HG03108 (cell line): ENCODE data around the gene TMEM213.

Experiments
- ATAC-seq: cut with Tn5 transposase; IDR thresholded peaks from one replicate; pipeline ENCODE4 v1.9.1; 2021; ENCODE audit warnings: moderate library complexity; ENCODE audit not compliant: unreplicated experiment

Gene TMEM213

DNA sequence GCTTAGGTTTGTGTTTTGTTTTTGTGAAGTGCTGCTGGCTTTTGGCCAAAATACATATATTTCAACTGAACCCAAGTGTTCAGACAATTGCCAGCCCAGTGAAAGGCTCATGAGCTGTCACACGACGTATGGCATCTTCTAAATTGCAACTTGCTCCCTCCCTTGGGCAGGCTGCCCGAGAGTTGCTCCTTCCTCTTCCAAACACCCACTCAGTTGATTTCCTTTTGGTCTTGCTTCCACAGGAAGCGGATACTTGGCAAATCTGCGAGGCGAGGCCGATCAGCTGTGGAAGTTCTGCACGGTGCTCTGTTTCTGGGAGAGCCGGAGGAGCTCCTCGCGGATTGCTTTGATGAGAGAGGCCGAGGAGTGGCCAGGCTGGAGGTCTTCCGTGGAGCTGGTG, 39.8 kb downstream of the TMEM213 start:
- no peak for ATAC-seq

DNA sequence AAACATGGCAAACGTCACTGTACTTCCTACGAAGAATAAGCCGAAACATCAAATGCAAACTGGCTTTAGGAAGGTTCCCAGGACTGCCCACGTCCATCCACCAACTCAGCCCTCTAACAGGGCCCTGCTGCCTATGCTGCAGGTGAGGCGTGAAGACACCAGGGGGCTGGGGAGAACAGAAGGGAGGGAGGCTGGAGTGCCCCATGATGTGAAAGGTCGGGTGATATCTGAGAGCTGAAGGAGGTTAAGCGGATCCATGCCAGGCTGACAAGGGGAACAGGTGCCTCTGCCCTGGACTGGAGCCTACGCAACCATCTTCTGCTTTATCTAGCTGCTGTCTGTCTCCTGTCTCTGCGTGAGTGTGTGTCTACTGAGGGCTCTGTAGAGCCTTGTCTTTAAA, 40.4 kb downstream of the TMEM213 start:
- no peak for ATAC-seq

DNA sequence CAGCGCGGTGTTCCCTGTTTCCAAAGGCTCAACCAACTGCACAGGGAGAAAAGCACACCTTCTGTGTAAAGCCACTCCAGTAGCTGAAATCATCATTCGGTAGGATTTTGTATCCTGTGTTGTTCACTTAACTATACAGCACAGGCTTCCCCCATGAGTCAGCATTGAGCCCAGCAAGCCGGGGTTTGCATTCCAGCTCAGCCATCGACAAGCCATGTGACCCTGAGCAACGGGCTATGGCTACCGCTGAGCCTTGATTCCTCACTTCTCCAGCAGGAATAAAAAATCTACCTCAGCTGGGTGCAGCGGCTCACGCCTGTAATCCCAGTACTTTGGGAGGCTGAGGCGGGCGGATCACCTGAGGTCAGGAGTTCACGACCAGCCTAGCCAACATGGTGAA, 44.3 kb downstream of the TMEM213 start:
- no peak for ATAC-seq

DNA sequence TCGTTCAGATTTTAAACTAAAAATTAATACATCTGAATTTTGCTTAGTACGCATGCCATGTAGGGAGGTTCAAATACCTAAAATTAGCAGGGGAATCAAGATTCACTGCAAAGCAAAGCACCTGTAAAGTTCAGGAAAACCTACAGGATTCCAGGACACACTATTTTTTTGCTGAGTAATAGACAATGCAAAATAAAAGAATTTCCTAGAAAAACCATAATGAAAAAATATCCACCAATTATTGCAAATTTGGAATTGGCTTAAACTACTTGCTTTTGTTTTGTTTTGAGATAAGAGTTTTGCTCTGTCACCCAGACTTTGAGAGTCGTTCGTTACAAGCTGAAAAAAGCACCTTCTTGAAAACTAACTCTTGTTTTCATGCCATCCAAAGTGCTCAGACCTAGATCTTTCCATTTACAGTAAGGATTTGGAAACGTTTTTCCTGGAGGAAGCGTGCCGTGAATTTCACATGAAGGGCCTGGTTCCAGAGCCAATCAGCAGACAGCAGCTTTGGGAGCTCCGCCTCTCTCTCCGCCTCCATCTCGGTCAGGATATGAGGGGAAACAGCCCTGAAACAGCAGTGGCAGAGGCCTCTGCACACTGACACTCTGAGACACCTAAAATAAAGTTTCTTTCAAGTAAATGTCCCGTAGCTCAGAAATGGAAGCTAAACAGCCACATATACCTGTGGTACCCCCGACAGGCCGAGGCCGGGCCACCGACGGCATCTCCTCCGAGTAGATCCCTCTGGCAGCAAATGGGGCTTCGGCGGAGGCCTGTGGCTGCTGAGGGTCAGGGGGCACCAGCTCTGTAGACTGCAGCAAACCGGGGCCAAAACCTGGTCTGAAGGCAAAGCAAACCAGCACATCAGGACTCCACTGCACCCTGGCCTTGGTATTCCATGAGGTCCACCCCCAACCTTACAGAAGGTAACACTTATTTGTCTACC, 46.1 kb downstream of the TMEM213 start:
- ATAC-seq = no peak

DNA sequence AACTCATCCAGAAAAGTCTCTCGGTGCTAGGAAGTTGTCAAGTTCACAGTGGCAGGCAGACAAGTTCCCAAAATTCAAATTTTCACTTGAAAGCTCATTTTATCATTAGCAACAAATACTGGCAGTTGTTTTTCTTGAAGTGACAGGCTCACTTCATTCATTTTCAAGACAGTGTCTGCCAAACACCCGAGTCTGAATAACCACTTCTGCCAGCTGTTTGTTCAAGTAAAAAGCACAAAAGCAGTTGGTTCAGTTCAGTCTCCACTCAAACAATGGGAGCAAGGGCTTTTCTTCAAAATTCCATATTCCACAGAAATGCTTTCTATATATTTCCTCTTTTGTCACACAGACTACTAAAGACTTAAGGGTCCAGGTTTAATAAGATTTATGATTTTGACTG, 47.9 kb downstream of the TMEM213 start:
- no peak for ATAC-seq

DNA sequence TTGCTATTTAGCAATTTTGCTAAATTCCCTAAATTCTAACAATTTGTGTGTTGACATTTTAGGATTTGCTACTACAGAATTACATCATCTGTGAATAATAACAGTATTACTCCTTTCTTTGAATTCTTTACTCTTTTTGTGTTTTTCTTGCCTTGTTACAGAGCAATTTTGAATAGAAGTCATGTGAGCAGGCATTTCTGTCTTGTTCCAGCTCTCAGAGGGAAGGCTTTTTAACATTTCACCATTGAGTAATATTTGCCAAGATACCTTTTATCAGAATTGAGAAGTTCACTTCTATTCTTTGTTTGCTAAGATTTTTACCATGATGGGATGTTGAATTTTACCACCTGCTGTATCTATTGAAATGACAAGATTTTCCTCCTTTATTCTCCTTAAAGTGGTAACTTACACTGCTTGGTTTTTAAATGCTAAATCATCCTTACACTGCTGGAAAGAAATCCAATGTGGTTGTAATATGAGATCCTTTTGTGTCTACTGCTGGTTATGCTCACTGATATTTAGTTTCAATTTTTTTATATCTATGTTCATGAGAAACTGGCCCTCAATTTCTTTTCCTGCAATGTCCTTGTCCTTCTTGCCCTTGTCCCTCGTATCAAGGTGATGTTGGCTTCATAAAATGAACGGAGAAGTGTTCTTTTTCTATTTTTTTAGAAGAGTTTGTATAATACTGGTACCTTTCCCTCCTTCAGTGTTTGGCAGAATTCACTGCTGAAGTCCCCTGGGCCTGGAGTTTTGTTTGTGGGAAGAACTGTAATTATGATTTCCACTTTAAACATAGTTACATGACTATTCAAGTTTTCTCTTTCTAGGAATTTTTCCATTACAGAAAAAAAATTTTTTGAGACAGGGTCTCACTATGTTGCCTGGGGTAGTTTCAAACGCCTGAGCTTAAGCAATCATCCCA, 50.5 kb downstream of the TMEM213 start:
- no peak for ATAC-seq

DNA sequence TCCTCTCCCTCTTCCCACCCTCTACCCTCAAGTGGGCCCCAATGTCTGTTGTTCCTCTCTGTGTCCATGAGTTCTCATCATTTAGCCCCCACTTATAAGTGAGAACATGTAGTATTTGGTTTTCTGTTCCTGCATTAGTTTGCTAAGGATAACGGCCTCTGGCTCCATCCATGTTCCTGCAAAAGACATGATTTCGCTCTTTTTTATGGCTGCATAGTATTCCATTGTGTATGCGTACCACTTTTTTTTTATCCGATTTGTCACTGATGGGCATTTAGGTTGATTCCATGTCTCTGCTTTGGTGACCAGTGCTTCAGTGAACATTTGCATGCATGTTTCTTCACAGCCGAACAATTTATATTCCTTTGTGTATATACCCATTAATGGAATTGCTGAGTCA, 51.9 kb downstream of the TMEM213 start:
- ATAC-seq = no peak

DNA sequence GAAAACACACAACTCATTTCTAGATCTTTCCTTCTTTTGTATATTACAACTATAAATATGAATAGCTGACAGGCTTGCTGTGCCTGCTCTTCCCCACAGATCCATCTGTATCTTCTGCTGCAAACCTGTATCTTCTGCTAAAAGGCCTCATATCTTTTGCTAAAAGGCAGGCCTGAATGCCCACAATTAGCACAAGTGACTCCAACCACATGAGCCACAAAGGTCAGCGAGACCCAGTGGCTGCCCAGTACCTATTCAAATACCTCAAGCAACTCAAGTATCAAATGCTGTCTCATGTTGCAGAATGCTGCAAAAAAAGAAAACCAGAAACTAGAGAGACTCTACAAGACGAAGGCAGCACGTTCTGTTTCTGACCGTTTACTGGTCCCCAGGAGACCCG, 54.7 kb downstream of the TMEM213 start:
- no peak for ATAC-seq

DNA sequence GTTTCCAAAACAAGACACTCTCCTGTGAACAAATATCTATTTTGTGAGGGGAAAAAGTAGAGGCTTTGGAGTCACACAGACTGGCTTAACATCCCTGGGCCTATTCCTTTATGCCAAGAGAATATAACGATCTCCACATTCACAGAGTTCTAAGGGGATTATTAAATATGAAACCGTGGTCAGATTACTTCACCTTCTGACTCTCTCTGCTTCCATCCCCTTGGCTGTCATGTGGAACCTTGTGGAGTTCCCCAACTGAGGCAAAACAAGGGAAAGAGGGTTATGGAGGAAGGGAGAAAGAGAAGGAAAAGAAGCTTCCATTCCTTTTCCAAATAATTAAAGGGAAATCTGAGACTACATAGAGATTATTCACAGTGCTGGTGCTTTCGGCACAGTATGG, 55.7 kb downstream of the TMEM213 start:
- ATAC-seq = no peak

DNA sequence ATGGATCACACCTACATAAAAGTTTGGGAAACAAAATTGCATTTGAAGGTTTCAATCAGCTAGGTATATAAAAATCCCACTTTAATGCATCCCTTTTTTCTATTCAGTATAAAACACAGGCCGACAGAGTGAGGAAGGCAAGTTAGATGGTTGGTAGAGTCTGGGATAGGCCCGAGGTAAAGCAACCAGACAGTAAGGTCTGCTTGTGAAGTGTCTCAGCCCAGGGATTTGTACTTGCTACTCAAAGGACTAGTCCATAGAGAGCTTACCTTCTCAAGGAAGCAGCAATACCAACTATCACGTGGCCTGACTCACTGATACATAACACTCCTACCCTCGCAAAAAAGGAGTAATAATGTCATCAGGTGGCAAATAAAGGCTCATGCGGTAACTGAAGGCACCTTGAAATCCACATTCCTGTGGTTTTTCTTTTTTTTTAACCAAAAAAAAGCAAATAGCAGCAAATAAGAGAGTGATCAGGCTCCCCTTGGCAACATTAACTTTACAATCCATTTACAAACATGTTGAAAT, 56.4 kb downstream of the TMEM213 start:
- ATAC-seq = no peak

DNA sequence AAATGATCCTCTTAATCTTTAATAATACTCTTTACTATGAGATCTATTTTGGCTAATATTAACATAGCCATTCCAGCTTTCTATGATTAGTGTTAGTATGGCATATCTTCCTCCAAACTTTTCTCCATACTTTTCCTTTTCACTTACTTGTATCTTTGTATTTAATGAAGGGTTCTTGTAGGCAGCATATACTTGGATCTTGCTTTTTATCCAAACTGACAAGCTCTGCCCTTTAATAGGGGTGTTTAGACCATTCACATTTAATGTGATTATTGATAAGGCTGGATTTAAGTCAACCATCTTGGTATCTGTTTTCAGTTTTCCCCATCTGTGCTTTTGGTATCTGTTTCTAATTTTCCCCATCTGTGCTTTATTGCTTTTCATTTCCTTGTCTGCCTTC, 59.9 kb downstream of the TMEM213 start:
- ATAC-seq = no peak

DNA sequence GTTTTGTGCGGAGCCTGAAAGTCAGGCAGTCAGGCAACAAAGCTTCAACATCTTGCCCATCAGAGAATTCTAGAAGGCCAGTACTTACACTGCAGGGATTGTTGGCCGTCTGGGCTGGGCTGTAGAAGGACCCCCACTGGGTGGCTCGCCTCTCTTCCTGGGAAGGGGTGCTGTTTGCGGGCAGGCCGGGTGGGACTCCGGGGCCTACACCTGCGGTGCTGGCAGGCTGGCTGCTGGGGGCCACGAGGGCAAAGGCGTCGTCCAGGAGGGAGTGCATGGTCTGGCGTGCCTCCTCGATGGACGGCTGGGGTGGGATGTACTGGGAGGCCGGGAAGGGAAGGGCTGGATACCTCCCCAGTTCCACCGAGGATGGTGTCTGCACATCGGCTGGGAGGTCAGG, 63.3 kb downstream of the TMEM213 start:
- ATAC-seq = no peak

DNA sequence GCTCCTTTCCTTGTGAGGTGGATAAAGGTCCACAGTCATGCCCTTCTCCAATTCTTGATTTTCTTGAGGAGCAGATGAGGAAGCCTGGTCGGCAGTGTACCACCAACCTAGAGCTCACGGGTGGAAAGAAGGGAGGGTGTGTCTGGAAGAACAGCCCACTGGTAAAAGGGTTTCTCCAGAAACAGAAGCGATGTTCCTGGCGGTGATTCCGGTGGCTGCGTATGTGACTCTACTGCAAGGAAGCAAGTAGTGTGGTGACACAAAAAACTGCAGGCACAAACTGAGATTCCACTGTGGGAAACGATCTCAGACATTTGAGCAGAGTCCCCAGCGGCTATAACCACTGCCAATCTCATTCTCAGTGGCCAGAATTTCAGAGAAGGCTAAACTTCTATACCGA, 66.1 kb downstream of the TMEM213 start:
- no peak for ATAC-seq

DNA sequence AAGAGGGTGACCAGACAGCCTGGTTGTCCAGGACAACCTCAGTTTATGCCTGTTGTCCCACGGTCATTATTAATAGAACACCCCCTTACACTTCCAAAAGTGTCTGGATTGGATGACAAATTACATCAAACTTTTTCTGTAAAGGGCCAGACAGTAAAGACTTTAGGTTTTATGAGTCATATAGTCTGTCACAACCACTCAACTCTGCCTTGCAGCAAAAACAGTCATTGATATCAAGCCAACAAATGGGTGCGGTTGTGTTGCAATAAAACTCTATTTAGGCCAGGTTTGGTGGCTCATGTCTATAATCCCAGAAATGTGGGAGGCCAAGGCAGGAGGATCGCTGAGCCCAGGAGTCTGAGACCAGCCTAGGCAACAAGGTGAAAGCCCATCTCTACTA, 66.9 kb downstream of the TMEM213 start:
- ATAC-seq = no peak

DNA sequence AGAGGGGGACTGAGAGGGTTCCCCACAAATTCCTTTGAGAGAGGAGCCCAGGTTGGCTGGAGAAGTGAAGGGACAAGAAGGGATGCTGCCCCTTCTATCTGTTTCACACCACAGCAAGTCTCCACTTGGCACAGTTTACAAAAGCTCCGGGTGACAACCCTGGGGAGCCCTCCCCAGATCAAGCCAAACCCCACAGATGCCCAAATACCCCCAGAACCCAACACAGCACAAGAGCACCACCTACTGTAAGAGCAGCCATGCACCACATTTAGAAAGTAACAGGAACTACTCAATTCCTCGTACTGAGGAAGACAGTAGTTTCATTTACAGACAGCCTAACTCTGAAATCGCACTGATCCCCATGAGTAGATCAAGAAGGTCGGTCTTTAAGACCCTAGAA, 68.0 kb downstream of the TMEM213 start:
- ATAC-seq = no peak

DNA sequence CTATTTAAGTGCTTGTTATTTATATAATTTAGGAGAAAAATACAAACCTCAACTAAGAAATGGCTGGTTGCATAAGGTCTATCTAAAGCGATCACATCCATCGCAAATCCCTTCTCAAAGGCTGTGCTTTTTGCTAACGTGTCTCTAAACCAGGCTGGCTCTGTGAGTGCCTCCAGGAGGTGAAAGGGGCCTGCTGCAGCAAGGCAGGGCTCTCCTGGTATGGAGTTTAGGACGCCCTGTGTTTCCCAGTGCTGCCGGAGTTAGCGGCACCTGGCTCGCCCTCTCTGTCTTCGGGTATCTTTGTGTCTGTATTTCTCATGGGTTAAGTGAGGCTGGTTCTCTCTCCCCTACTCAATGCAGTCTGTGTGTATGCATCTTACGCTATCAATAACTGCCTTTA, 68.6 kb downstream of the TMEM213 start:
- ATAC-seq = no peak

DNA sequence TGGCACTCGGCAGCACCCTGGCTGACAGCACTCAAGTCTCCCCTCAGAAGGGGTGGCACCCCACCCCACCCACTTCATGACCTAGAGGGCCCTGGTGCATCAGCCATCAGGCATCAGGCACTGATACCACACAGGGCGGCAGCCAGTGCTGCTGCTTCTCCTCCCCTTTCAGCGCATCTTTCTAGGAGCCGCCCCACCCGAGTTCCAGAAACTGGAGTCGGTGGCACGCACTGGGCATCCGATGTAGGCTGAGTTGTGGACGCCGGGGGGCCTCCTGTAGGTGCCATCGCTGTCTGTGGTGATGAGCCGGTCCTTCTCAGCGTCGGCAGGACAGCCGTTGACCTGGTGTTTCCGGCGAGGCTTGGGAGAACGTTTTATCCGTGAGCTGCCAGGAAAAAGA, 70.0 kb downstream of the TMEM213 start:
- no peak for ATAC-seq

DNA sequence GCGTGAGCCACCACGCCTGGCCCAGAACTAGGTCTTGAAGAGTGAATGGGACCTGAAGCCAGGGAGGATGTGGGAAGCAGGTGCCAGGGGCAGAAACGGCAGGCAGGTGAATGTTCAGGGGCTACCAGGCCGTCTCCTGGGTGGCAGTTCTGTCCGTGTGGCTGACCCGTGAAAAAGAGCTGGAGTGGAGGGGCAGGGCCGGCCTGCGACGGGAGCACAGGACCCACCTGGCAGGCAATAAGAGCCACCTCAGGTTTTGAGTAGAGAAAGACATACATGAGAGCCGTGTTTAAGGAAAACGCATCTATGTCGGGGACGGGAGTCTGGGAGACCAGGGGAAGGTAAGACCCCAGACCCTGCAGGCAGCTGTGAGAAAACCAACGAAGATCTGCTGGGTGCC, 70.9 kb downstream of the TMEM213 start:
- ATAC-seq = no peak

DNA sequence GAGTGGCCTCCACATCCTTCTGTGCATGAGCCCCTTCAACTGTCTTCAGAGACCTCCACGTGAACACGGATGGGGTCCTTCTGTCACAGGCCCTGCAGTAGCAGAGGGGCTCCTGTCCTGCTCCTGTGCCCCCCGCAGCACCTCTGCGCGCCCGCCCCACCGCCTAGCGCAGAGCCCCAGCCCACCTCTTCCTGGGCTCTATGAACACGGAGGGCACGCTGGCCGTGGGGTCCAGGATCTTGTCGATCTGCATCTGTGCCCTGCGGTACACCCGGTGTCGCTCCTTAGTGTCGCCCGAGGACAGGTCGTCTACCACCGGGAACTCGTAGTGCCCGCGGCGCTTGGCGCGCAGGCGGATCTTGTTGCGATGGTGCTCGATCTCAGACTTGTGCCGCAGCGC, 71.6 kb downstream of the TMEM213 start:
- no peak for ATAC-seq

DNA sequence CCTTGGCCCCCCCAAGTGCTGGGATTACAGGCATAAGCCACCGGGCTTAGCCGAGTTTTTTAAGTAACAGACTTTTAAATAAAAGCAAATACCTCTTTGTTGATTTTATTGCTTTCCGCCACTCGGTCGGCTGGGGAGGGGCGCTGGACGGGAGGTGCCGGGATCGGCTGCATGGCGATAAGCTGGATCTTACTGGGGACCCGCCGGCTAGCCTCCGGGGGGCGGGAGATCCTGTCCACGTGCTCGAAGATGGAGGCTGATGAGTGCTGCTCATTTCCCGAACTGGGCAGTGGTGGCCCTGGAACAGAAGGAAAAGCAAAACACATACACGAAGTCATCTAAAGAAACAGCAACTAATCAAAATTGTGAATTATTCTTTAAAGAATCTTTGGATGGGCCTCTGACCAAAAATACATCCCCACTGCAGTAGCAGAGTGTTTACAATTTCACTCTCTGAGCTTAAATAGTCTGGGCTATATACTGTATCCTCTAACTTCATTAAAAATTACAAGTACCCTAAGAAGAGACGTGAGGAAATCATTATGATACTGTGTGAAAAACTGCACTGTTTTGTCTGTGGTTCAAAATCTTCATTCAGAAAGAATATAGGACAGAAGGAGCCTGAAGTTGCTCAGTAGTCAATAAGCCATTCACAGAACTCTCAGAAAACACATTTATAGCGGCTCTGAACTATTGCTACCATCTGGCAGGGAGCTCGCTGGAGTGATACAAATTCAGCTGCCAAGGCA, 73.4 kb downstream of the TMEM213 start:
- ATAC-seq = no peak

DNA sequence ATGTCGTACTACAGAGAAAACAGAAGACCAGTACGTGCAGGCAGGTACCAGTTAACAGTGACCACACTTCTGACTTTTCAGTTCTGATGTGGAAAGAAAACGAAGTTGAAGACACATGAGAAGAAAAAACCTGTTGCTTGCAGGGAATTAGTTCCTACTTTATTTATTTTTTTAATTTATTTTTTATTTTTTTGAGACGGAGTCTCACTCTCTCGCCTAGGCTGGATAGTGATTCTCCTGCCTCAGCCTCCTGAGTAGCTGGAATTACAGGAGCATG, 74.0 kb downstream of the TMEM213 start:
- no peak for ATAC-seq
